ENCODE measurements around the gene PLEKHG4B. TPM values are rescaled to one million over a fixed set of nuclear protein-coding genes. Genes with fewer than 3 reads are reported as not detected.

PLEKHG4B gene
- total RNA-seq, 1 experiment from 2014 or later, result 0.02 TPM

DNA sequence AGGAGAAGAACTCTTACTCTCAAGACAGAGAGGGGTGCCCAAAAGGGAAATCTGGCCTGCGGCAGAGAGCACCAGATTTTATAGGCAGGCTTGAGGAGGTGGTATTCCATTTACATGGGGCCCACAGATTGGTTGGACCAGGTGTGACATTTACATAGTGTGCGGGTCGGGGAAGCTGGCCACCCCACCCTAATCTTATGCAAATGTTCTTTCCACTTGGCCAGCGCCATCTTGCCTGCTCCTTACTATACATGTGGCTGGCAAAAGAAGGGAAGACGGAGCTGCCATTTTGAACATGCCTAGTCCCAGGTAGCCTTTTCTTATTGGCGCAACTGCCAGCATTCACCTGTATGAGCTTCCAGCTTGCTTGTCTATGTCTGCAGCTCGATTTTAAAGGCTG lies 34.8 kb downstream of the PLEKHG4B start:
- H3K9me3 ChIP-seq (ENCODE audit: control insufficient read depth in 1 of 2, insufficient read depth in 1 of 2, low read depth in 1 of 2, low read length in 2 of 2), result no peaks in the 10 kb centered on the region; a peak in 1 of 4 replicates
- DNase-seq (ENCODE audit: low read depth, low spot score) (no peak), ATAC-seq (no peak)
- no peak overlapping the region for H2AFZ ChIP-seq (ENCODE audit: low read depth, low read length, poor library complexity, severe bottlenecking)
- POLR2A ChIA-PET, result no interaction called here
- peaks cover 4% of the 10 kb centered on the region; the same call in 1 of the 2 replicates for H3K27me3 ChIP-seq (ENCODE audit: insufficient read depth, low read length)
- H3K27ac ChIP-seq (ENCODE audit: low read depth, low read length), result no peak overlapping the region
- no peak overlapping the region for H3K4me3 ChIP-seq (replicated peaks in 1 of 2; ENCODE audit: low read depth in 1 of 2, low read length in 2 of 2)
- no peak overlapping the region for H3K9ac ChIP-seq (ENCODE audit: low read length)
- no peak for TF ChIP-seq POLR2A (IDR thresholded peaks at IDR 0.05; ENCODE audit: borderline replicate concordance, extremely low read depth, insufficient read depth, insufficient read length)
- BruUV-seq (replicated peaks), result no TSS peak
- H3K36me3 ChIP-seq (ENCODE audit: control insufficient read depth in 1 of 2, insufficient read depth in 2 of 2, low read length in 2 of 2), result no peaks in the 10 kb centered on the region
- intact Hi-C loops (cut with micrococcal nuclease), result no loop called here
- RAD21 ChIA-PET (ENCODE audit: low non-redundant PET in 1 of 2, low total read pairs in 2 of 2, uncharacterized antibody in 2 of 2, unreplicated experiment in 2 of 2), result no interaction called here
- H3K79me2 ChIP-seq (ENCODE audit: insufficient read depth, low read length), result no peaks in the 10 kb centered on the region
- no peaks in the 10 kb centered on the region for H4K20me1 ChIP-seq (ENCODE audit: insufficient read depth)
- CTCF ChIA-PET, result no interaction called here
- no peak overlapping the region for H3K4me2 ChIP-seq (ENCODE audit: low read length)
- no peaks in the 10 kb centered on the region for H3K4me1 ChIP-seq (ENCODE audit: control insufficient read depth in 1 of 2, insufficient read depth in 2 of 2, low read length in 2 of 2)
- no peaks in the 10 kb centered on the region for H3K9me2 ChIP-seq (ENCODE audit: insufficient read depth)

DNA sequence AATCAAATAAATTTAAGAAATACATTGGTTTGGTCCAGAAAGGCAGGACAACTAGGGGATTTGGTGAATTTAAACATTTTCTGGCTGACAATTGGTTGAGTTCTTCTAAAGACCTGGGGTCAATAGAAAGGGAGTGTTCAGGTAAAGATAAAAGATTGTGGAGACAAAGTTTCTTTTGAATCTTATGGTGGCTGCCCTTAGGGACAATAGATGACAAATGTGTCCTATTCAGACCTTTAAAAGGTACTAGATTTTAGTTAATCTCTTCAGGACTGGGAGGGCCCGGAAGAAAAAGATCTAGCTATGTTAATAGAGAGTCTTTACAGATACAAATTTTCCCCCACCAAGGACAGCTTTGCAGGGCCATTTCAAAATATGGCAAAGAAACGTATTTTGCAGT lies 35.9 kb downstream of the PLEKHG4B start:
- Histone ChIP-seq H3K9me2 (ENCODE audit: insufficient read depth) (no peaks in the 10 kb centered on the region), H4K20me1 (ENCODE audit: insufficient read depth) (no peaks in the 10 kb centered on the region), H3K79me2 (ENCODE audit: insufficient read depth, low read length) (no peaks in the 10 kb centered on the region), H2AFZ (ENCODE audit: low read depth, low read length, poor library complexity, severe bottlenecking) (no peak overlapping the region), H3K9me3 (ENCODE audit: control insufficient read depth in 1 of 2, insufficient read depth in 1 of 2, low read depth in 1 of 2, low read length in 2 of 2) (no peaks in the 10 kb centered on the region; a peak in 1 of 4 replicates), H3K4me3 (replicated peaks in 1 of 2; ENCODE audit: low read depth in 1 of 2, low read length in 2 of 2) (no peak overlapping the region), H3K27ac (ENCODE audit: low read depth, low read length) (no peak overlapping the region), H3K27me3 (ENCODE audit: insufficient read depth, low read length) (peaks cover 8% of the 10 kb centered on the region; the same call in 1 of the 2 replicates), H3K36me3 (ENCODE audit: control insufficient read depth in 1 of 2, insufficient read depth in 2 of 2, low read length in 2 of 2) (no peaks in the 10 kb centered on the region), H3K4me2 (ENCODE audit: low read length) (no peak overlapping the region), H3K4me1 (ENCODE audit: control insufficient read depth in 1 of 2, insufficient read depth in 2 of 2, low read length in 2 of 2) (no peaks in the 10 kb centered on the region), H3K9ac (ENCODE audit: low read length) (no peak overlapping the region)
- intact Hi-C loops (cut with micrococcal nuclease), result no loop called here
- no peak for TF ChIP-seq SP1 (IDR thresholded peaks at IDR 0.05; ENCODE audit: low read depth)
- TF ChIP-seq CEBPB (IDR thresholded peaks at IDR 0.05; ENCODE audit: low read depth), result no peak
- TF ChIP-seq FOSL1 (IDR thresholded peaks at IDR 0.05; ENCODE audit: low read depth), result no peak
- no peak for TF ChIP-seq JUND (IDR thresholded peaks at IDR 0.05)
- no peak for TF ChIP-seq TCF7L2 (IDR thresholded peaks at IDR 0.05; ENCODE audit: borderline replicate concordance, extremely low read depth, insufficient read depth, insufficient read length)
- no peak for TF ChIP-seq ELF1 (IDR thresholded peaks at IDR 0.05; ENCODE audit: borderline replicate concordance, low read depth)
- TF ChIP-seq YY1 (IDR thresholded peaks at IDR 0.05; ENCODE audit: extremely low read depth, insufficient replicate concordance, low read depth, low read length), result no peak
- TF ChIP-seq, protein P1, sequence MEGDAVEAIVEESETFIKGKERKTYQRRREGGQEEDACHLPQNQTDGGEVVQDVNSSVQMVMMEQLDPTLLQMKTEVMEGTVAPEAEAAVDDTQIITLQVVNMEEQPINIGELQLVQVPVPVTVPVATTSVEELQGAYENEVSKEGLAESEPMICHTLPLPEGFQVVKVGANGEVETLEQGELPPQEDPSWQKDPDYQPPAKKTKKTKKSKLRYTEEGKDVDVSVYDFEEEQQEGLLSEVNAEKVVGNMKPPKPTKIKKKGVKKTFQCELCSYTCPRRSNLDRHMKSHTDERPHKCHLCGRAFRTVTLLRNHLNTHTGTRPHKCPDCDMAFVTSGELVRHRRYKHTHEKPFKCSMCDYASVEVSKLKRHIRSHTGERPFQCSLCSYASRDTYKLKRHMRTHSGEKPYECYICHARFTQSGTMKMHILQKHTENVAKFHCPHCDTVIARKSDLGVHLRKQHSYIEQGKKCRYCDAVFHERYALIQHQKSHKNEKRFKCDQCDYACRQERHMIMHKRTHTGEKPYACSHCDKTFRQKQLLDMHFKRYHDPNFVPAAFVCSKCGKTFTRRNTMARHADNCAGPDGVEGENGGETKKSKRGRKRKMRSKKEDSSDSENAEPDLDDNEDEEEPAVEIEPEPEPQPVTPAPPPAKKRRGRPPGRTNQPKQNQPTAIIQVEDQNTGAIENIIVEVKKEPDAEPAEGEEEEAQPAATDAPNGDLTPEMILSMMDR (IDR thresholded peaks at IDR 0.05 in 2 of 3, conservative IDR thresholded peaks at IDR 0.05 in 1 of 3; ENCODE audit: borderline replicate concordance in 1 of 3, insufficient read depth in 1 of 3, low read depth in 2 of 3, low read length in 2 of 3), result no peak
- TF ChIP-seq POLR2A (IDR thresholded peaks at IDR 0.05; ENCODE audit: borderline replicate concordance, extremely low read depth, insufficient read depth, insufficient read length), result no peak
- TF ChIP-seq POLR2AphosphoS5 (IDR thresholded peaks at IDR 0.05; ENCODE audit: low read depth, low read length), result no peak
- TF ChIP-seq EZH2 (IDR thresholded peaks at IDR 0.05), result no peak
- TF ChIP-seq ZNF274 (IDR thresholded peaks at IDR 0.05; ENCODE audit: low read depth, low read length), result no peak
- TF ChIP-seq EGR1 (IDR thresholded peaks at IDR 0.05; ENCODE audit: low read depth), result no peak
- TF ChIP-seq ZFX (IDR thresholded peaks at IDR 0.05), result no peak
- no peak for TF ChIP-seq ATF3 (IDR thresholded peaks at IDR 0.05)
- no peak for TF ChIP-seq RAD21 (IDR thresholded peaks at IDR 0.05; ENCODE audit: low read depth)
- ChIA-PET CTCF (no interaction called here), RAD21 (ENCODE audit: low non-redundant PET in 1 of 2, low total read pairs in 2 of 2, uncharacterized antibody in 2 of 2, unreplicated experiment in 2 of 2) (no interaction called here), POLR2A (no interaction called here)
- BruUV-seq (replicated peaks), result no TSS peak
- no peak for ATAC-seq
- no peak for DNase-seq (ENCODE audit: low read depth, low spot score)

Data from HCT116 (cell line).